Liver (tissue), 9 donors: ENCODE data around the gene FTO. TPM values are rescaled to one million over a fixed set of nuclear protein-coding genes. Genes with fewer than 3 reads are reported as not detected.

Source experiments
- DNase-seq: peaks from one replicate; pipeline ENCODE4 v3.0.0-alpha.2; 2017; ENCODE audit warnings: low spot score
- H3K27ac ChIP-seq, 2 donors: one replicate each; pipeline ENCODE4 v1.7.0; 2013; ENCODE audit warnings: inconsistent platforms in 2 of 2, low read length in 2 of 2, control low read depth in 1 of 2, low read depth in 1 of 2, mild to moderate bottlenecking in 1 of 2
- H3K27me3 ChIP-seq, 4 donors: one replicate each; pipeline versions ENCODE4 v1.6.1 to v1.7.0; 2013; ENCODE audit warnings: low read length in 3 of 4, inconsistent platforms in 1 of 4, mild to moderate bottlenecking in 1 of 4, moderate library complexity in 1 of 4; ENCODE audit not compliant: control insufficient read depth in 4 of 4, insufficient read depth in 4 of 4
- H3K36me3 ChIP-seq, 4 donors: one replicate each; pipeline versions ENCODE4 v1.6.1 to v1.7.0; 2013; ENCODE audit warnings: low read length in 3 of 4, mild to moderate bottlenecking in 3 of 4, low read depth in 1 of 4, moderate library complexity in 1 of 4; ENCODE audit not compliant: control insufficient read depth in 4 of 4, insufficient read depth in 3 of 4
- H3K4me1 ChIP-seq, 4 donors: one replicate each; pipeline versions ENCODE4 v1.6.1 to v1.7.0; 2013; ENCODE audit warnings: low read length in 3 of 4, mild to moderate bottlenecking in 3 of 4, moderate library complexity in 1 of 4; ENCODE audit not compliant: control insufficient read depth in 4 of 4, insufficient read depth in 4 of 4
- H3K4me3 ChIP-seq, 3 donors: one replicate each; pipeline versions ENCODE4 v1.6.1 to v1.7.0; 2013; ENCODE audit warnings: low read length in 3 of 3, control low read depth in 1 of 3, low read depth in 1 of 3, mild to moderate bottlenecking in 1 of 3
- H3K9ac ChIP-seq, 2 donors: one replicate each; pipeline ENCODE4 v1.7.0; 2013; ENCODE audit warnings: low read length in 2 of 2, mild to moderate bottlenecking in 2 of 2, moderate library complexity in 2 of 2, control low read depth in 1 of 2, low read depth in 1 of 2
- H3K9me3 ChIP-seq, 4 donors: one replicate each; pipeline versions ENCODE4 v1.6.1 to v1.7.0; 2013; ENCODE audit warnings: low read length in 3 of 4; ENCODE audit not compliant: control insufficient read depth in 4 of 4
- ATF3 ChIP-seq: IDR thresholded peaks from 2 replicates; pipeline ENCODE4 v1.6.1; 2016; ENCODE audit warnings: antibody characterized with exemption
- CTCF ChIP-seq: fragments of 150-350 bp; IDR thresholded peaks from 2 replicates; pipeline ENCODE4 v1.5.1; 2017; ENCODE audit warnings: improper control_type of control experiment, low read depth, low read length; ENCODE audit not compliant: missing input control
- EGR1 ChIP-seq, 2 donors: IDR thresholded peaks; 2 replicates each; pipeline ENCODE4 v1.6.1; 2016 to 2018; ENCODE audit warnings: antibody characterized with exemption in 2 of 2, low read depth in 2 of 2
- FOXA1 ChIP-seq: IDR thresholded peaks from 2 replicates; pipeline ENCODE4 v1.6.1; 2016; ENCODE audit warnings: antibody characterized with exemption
- FOXA2 ChIP-seq: IDR thresholded peaks from 2 replicates; pipeline ENCODE4 v1.6.1; 2016; ENCODE audit warnings: antibody characterized with exemption
- GABPA ChIP-seq, 2 donors: IDR thresholded peaks in 1 of 2; conservative IDR thresholded peaks in 1 of 2; 2 replicates each; pipeline ENCODE4 v1.6.1; 2016; ENCODE audit warnings: antibody characterized with exemption in 2 of 2, mild to moderate bottlenecking in 1 of 2, moderate library complexity in 1 of 2
- HNF4A ChIP-seq, 2 donors: conservative IDR thresholded peaks; 2 replicates each; pipeline ENCODE4 v1.6.1; 2016; ENCODE audit warnings: antibody characterized with exemption in 2 of 2, mild to moderate bottlenecking in 2 of 2
- MAX ChIP-seq: IDR thresholded peaks from 2 replicates; pipeline ENCODE4 v1.6.1; 2016; ENCODE audit warnings: antibody characterized with exemption
- NR2F2 ChIP-seq: IDR thresholded peaks from 2 replicates; pipeline ENCODE4 v1.6.1; 2016; ENCODE audit warnings: antibody characterized with exemption
- RAD21 ChIP-seq, 2 donors: IDR thresholded peaks; 2 replicates each; pipeline ENCODE4 v1.6.1; 2016; ENCODE audit warnings: antibody characterized with exemption in 2 of 2, mild to moderate bottlenecking in 2 of 2
- REST ChIP-seq: IDR thresholded peaks from 2 replicates; pipeline ENCODE4 v1.6.1; 2016; ENCODE audit warnings: antibody characterized with exemption, mild to moderate bottlenecking
- RXRA ChIP-seq, 2 donors: IDR thresholded peaks; 2 replicates each; pipeline ENCODE4 v1.6.1; 2017 to 2018; ENCODE audit warnings: antibody characterized with exemption in 2 of 2, mild to moderate bottlenecking in 1 of 2
- SP1 ChIP-seq: IDR thresholded peaks from 2 replicates; pipeline ENCODE4 v1.6.1; 2018; ENCODE audit warnings: antibody characterized with exemption, mild to moderate bottlenecking
- TAF1 ChIP-seq: conservative IDR thresholded peaks from 2 replicates; pipeline ENCODE4 v1.6.1; 2016; ENCODE audit warnings: antibody characterized with exemption, mild to moderate bottlenecking
- YY1 ChIP-seq: IDR thresholded peaks from 2 replicates; pipeline ENCODE4 v1.6.1; 2016; ENCODE audit warnings: antibody characterized with exemption, mild to moderate bottlenecking
- ZBTB33 ChIP-seq: IDR thresholded peaks from 2 replicates; pipeline ENCODE4 v1.6.1; 2016; ENCODE audit warnings: antibody characterized with exemption
- WGBS: extraction: QIAGEN DNeasy Blood & Tissue Kit; methylation state at CpG from one replicate; pipeline ENCODE4 v1.1.7; 2013; 5-methylcytosine and 5-hydroxymethylcytosine counted together
- polyA plus RNA-seq, 2 donors: library from polyadenylated mRNA; stranded (reverse) in 1 of 2; unstranded in 1 of 2; fragments of 200-250 nt in 1 of 2; fragments of >200 nt in 1 of 2; fragmentation: Nextera tagmentation in 1 of 2; extraction: Ambion mirVana in 1 of 2; gene quantifications; one replicate each; pipeline versions ENCODE4 v1.2.1 to v1.2.3, GENCODE V29; 2013 to 2015
- total RNA-seq, 2 donors: library from RNA; depleted of rRNA; stranded (reverse); fragments of >200 nt; gene quantifications; one replicate each; pipeline ENCODE4 v1.2.3, GENCODE V29; 2014
- donor health status: healthy.
- donor health status: healthy.
- donor health status: healthy.
- donor health status: healthy.
- donor health status: healthy.

FTO gene
- total and polyA plus RNA-seq, 4 donors, result 12.0 to 54.2 (median 24.6) TPM

- no peak for TF ChIP-seq MAX
- TF ChIP-seq GABPA (IDR thresholded peaks at IDR 0.05 in 1 of 2, conservative IDR thresholded peaks at IDR 0.05 in 1 of 2), result no peak
- TF ChIP-seq FOXA2, result no peak
- no peak for TF ChIP-seq SP1
- TF ChIP-seq NR2F2, result no peak
- no peak for TF ChIP-seq RXRA (IDR thresholded peaks at IDR 0.05)
- TF ChIP-seq YY1, result no peak
- no peak for TF ChIP-seq HNF4A (conservative IDR thresholded peaks at IDR 0.05)
- TF ChIP-seq REST, result no peak
- no peak for DNase-seq
- H3K4me3 ChIP-seq, result no peak overlapping the region
- no peak overlapping the region for H3K9ac ChIP-seq
- H3K27me3 ChIP-seq, result no peaks in the 10 kb centered on the region
- no peak overlapping the region for H3K27ac ChIP-seq
- no peaks in the 10 kb centered on the region for H3K9me3 ChIP-seq
- H3K4me1 ChIP-seq, result peaks cover 0 to 33% (median 16%) of the 10 kb centered on the region in 4 donors
- H3K36me3 ChIP-seq, result no peaks in the 10 kb centered on the region
These were observed 425.9 kb downstream of the FTO start for GRCh38 chr16:54129810-54130209.

GRCh38 chr16:54135361-54136275 lies 431.7 kb downstream of the FTO start:
- Histone ChIP-seq H3K36me3 (no peaks in the 10 kb centered on the region), H3K4me3 (no peak overlapping the region), H3K9ac (no peak overlapping the region), H3K4me1 (no peaks in the 10 kb centered on the region), H3K9me3 (no peaks in the 10 kb centered on the region), H3K27me3 (no peaks in the 10 kb centered on the region), H3K27ac (no peak overlapping the region)
- WGBS, result 88% methylated on average over 5 of the region's 5 CpGs
- no peak for DNase-seq
- TF ChIP-seq TAF1, result no peak
- no peak for TF ChIP-seq ZBTB33
- no peak for TF ChIP-seq HNF4A (conservative IDR thresholded peaks at IDR 0.05)
- TF ChIP-seq ATF3, result no peak
- TF ChIP-seq RAD21 (IDR thresholded peaks at IDR 0.05), result no peak
- no peak for TF ChIP-seq NR2F2
- TF ChIP-seq FOXA1, result no peak
- no peak for TF ChIP-seq REST
- TF ChIP-seq MAX, result no peak
- no peak for TF ChIP-seq YY1
- TF ChIP-seq EGR1 (IDR thresholded peaks at IDR 0.05; ENCODE audit: low read depth in 2 of 2), result no peak
- TF ChIP-seq GABPA (IDR thresholded peaks at IDR 0.05 in 1 of 2, conservative IDR thresholded peaks at IDR 0.05 in 1 of 2), result no peak
- no peak for TF ChIP-seq CTCF
